ENCODE data around the gene EXOC6. TPM values are rescaled to one million over a fixed set of nuclear protein-coding genes. Genes with fewer than 3 reads are reported as not detected.

The EXOC6 gene
- 3.8 TPM for polyA plus RNA-seq (2013, experiment 1 of 2; ENCODE audit: insufficient read length)
- 4.9 TPM for polyA plus RNA-seq (2013, experiment 2 of 2; ENCODE audit: insufficient read length)

GRCh38 chr10:92848441-92849233, at the start of gene EXOC6:
EXOC6 (plus strand) TSS chr10:92848520; CDS start chr10:92848534, 14 bp downstream.
- DNase-seq: peak; percentile 79

GRCh38 chr10:92799568-92799967, 48.8 kb upstream of the EXOC6 start:
- DNase-seq: no peak

- no peak for DNase-seq
These were observed 48.1 kb upstream of the EXOC6 start for GRCh38 chr10:92800134-92800733.

GRCh38 chr10:92801978-92802872, 46.1 kb upstream of the EXOC6 start:
- DNase-seq: no peak

- DNase-seq: no peak
These were observed 38.5 kb upstream of the EXOC6 start for GRCh38 chr10:92809840-92810239.

GRCh38 chr10:92810934-92811532, 37.3 kb upstream of the EXOC6 start:
- no peak for DNase-seq

GRCh38 chr10:92811986-92812385, 36.3 kb upstream of the EXOC6 start:
- no peak for DNase-seq

- no peak for DNase-seq
These were observed 34.3 kb upstream of the EXOC6 start for GRCh38 chr10:92813979-92814378.

GRCh38 chr10:92814790-92815189, 33.5 kb upstream of the EXOC6 start:
- DNase-seq: no peak

GRCh38 chr10:92816091-92816531, 32.2 kb upstream of the EXOC6 start:
- DNase-seq: peak; percentile 43

- DNase-seq: peak; percentile 80
These were observed 26.2 kb upstream of the EXOC6 start for GRCh38 chr10:92822060-92822634.

- peak; percentile 45 for DNase-seq
These were observed 25.4 kb upstream of the EXOC6 start for GRCh38 chr10:92822964-92823363.

GRCh38 chr10:92826061-92826460, 22.3 kb upstream of the EXOC6 start:
- DNase-seq: no peak

GRCh38 chr10:92826504-92826903, 21.8 kb upstream of the EXOC6 start:
- DNase-seq: no peak

GRCh38 chr10:92829042-92829785, 19.1 kb upstream of the EXOC6 start:
- DNase-seq: no peak

GRCh38 chr10:92829786-92830377, 18.4 kb upstream of the EXOC6 start:
- no peak for DNase-seq

- DNase-seq: no peak
These were observed 17.6 kb upstream of the EXOC6 start for GRCh38 chr10:92830478-92831389.

GRCh38 chr10:92832121-92832520, 16.2 kb upstream of the EXOC6 start:
- DNase-seq: no peak

- DNase-seq: peak; percentile 48
These were observed 15.2 kb upstream of the EXOC6 start for GRCh38 chr10:92832998-92833650.

All from fibroblast of skin of scalp (primary cell).